GM12865 (cell line): ENCODE results near the gene PARN.

Experiments
- DNase-seq: peaks from one replicate; pipeline ENCODE4 v3.0.0; 2010; ENCODE audit warnings: low read depth
- H3K4me3 ChIP-seq: 2 replicates; pipeline ENCODE4 v1.5.1; 2011; ENCODE audit warnings: mild to moderate bottlenecking, low read depth, low read length, control low read depth
- TF ChIP-seq, protein P1 (sequence below): IDR thresholded peaks from 2 replicates; pipeline ENCODE4 v1.5.1; 2011; ENCODE audit warnings: low read length, control low read depth, low read depth, inconsistent platforms; ENCODE audit not compliant: insufficient read depth; ENCODE audit errors: missing control alignments

PARN gene

DNA sequence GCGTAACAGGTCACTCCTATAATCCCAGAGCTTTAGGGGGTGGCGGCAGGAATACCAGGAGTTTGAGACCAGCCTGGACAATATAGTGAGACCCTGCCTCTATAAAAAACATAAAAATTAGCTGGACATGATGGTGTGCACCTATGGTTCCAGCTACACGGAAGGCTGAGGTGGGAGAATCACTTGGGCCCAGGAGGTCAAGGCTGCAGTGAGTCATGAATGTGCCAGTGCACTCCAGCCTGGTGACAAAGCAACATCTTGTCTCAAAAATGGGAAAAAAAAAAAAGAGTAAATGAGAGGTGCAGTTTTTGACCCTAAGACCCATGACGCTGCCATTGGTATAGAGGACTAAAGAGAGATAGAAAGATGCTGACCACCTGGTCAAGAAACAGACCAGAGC, 16.1 kb downstream of the PARN start:
- TF ChIP-seq, protein P1, sequence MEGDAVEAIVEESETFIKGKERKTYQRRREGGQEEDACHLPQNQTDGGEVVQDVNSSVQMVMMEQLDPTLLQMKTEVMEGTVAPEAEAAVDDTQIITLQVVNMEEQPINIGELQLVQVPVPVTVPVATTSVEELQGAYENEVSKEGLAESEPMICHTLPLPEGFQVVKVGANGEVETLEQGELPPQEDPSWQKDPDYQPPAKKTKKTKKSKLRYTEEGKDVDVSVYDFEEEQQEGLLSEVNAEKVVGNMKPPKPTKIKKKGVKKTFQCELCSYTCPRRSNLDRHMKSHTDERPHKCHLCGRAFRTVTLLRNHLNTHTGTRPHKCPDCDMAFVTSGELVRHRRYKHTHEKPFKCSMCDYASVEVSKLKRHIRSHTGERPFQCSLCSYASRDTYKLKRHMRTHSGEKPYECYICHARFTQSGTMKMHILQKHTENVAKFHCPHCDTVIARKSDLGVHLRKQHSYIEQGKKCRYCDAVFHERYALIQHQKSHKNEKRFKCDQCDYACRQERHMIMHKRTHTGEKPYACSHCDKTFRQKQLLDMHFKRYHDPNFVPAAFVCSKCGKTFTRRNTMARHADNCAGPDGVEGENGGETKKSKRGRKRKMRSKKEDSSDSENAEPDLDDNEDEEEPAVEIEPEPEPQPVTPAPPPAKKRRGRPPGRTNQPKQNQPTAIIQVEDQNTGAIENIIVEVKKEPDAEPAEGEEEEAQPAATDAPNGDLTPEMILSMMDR = no peak
- no peak overlapping the region for H3K4me3 ChIP-seq
- no peak for DNase-seq

DNA sequence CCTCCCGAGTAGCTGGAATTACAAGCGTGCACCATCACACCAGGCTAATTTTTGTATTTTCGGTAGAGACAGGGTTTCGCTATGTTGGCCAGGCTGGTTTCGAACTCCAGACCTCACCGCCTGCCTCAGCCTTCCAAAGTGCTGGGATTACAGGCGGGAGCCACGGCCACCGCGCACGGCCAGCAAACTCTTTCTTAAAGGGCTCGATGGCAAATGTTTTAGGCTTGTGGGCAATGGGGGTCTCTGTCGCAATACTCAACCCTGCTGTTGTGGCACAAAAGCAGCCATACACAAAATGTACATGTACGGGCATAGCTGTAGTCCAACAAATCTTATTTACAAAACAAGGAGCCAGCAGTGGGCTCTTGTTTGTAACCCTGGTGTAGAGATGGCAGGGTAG, 18.4 kb downstream of the PARN start:
- TF ChIP-seq, protein P1 = no peak
- no peak for DNase-seq
- no peak overlapping the region for H3K4me3 ChIP-seq

DNA sequence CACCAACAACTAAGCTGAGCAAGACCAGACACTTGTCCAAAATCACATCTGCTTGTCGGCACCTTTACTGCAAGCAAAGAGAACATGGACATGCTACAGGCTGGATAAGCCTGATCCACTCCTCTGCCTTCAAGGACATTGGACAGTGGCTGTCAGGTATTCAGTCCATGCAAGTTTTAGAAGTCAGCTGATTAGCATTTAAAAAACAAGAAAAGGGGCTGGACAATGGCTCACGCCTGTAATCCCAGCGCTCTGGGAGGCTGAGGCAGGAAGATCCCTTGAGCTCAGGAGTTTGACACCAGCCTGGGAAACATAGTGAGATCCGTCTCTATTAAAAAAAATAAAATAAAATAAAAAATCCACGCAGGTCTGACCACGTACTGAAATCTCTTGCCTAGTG, 20.3 kb downstream of the PARN start:
- no peak overlapping the region for H3K4me3 ChIP-seq
- no peak for DNase-seq
- TF ChIP-seq, protein P1 = no peak

DNA sequence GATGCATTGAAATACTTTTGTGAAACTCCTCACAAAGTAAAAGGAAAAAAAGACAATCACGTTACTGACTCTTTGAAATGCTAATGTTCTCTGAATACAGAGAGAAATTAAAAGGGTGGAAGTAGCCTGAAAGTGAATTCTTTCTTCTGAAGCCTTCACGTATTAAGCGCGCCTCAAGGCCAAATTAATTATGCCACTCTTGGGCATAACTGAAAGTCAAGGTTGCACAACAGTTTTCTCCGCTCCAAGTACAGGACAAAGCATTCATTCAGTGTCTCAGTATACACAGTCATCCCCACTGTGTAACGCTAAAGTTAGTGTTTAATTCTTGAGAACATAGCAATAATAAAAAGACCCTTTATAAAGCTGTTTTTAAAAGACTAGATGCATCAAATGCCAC, 21.5 kb downstream of the PARN start:
- peak; percentile 46 for DNase-seq
- TF ChIP-seq, protein P1 = no peak
- peak overlapping the region; percentile 28 for H3K4me3 ChIP-seq

DNA sequence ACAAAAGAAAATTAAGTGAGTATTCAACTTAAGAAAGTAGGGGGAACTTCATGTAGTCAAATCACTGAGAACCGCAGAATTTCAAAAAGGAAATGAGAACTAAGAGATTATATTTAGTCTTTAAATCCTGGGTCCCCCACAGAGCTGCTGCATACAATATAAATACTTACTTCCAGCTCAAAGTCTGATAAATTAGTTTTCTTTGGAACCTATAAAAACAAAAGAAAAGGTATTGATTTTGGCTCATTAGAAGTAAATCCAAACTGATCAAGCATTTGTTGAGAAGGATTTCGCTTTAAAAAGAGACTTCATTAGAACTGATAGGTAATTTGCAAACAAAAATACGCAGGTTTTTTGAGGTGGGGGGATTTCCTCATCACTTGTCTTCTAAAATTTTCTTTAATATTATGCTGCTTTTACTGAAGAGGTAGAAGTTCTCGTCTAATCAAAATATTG, 21.9 kb downstream of the PARN start:
- peak overlapping the region; percentile 28 for H3K4me3 ChIP-seq
- TF ChIP-seq, protein P1 = no peak
- peak; percentile 68 for DNase-seq

DNA sequence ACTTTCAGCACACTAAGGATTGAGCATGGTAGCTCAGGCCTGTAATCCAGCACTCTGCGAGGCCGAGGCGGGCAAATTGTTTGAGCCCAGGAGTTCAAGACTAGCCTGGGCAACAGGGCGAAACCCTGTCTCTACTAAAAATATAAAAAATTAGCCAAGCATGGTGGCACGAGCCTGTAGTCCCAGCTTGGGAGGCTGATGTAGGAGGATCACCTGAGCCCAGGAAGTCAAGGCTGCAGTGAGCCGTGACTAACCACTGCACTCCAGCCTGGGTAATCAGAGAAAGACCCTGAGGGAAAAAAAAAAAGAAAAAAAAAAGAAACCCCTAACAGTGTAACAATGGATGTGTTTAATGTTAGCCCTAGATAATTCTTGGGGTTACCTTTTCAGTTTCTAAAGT, 24.0 kb downstream of the PARN start:
- DNase-seq = peak; percentile 59
- H3K4me3 ChIP-seq = peak overlapping the region; percentile 33
- TF ChIP-seq, protein P1 = no peak

DNA sequence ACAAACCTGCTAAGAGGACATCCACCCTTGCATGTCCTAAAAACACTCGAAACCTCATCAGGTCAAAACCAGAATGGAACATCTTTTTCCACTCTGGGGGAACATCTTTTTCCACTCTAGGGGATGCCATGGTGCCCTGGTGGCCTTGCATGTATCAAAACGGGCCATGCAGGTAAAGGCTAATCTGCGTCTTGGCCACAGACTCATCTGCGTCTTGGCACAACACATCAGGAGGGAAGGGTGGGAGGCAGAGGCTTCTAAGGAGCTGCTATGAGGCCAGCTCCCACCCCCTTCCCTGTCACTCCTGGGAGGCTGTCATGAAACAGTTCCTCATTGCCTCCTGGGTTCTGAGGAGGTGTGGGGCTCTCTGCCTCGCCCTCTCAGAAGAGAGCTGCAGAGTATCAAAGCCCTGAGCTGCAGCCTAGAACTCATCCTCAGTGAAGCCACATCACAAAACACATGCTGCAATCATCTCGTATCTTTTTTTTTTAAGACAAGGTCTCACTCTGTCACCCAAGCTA, 27.6 kb downstream of the PARN start:
- no peak overlapping the region for H3K4me3 ChIP-seq
- no peak for DNase-seq
- TF ChIP-seq, protein P1 = no peak
